ENCODE measurements around the gene ZC3HAV1.
"Not testable (repeated sequence)": the region's sequence is repeated elsewhere in the genome, so short reads cannot be mapped to it uniquely, and the experiment has no call there.

ZC3HAV1 gene

DNA sequence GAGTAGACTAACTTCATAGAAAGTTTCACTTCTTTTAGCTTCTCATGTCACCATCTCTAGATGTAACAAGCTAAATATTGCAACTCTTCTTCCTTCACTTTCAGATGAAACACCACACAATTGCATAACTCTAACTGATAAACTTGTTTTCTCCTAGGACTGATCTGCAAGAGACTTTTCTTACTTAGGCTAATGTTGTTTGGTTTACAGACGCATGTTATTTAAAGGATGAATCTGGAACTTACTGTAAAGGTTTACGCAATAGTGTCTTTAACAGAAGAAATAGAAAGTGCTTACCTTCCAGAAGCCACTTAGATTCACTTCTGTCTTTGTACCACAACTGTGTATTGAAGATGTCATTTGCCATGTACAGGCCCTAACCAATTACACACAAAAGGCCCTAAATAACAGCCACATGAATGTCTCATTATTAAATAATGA lies 22.1 kb upstream of the ZC3HAV1 start:
- H3K9me3 ChIP-seq (ENCODE audit: control extremely low read depth in 1 of 5, control insufficient read depth in 4 of 5, insufficient read depth in 2 of 5, low read depth in 1 of 5, low read length in 4 of 5): no peaks in the 10 kb centered on the region
- ChIA-PET CTCF (no interaction called here), POLR2A (no interaction called here)
- peak in 1 of 3 donors; percentile 15 for DNase-seq
- H3K27ac ChIP-seq (ENCODE audit: insufficient read depth in 1 of 2, low read depth in 1 of 2, low read length in 2 of 2, poor library complexity in 1 of 2, severe bottlenecking in 2 of 2): no peak overlapping the region
- WGBS (ENCODE audit: insufficient coverage): 100% methylated on average over 1 of the region's 2 CpGs
- peaks cover 8 to 26% (median 14%) of the 10 kb centered on the region in 4 experiments for H3K4me1 ChIP-seq (ENCODE audit: control extremely low read depth in 1 of 4, control insufficient read depth in 4 of 4, insufficient read depth in 4 of 4, low read length in 3 of 4)
- H3K4me3 ChIP-seq (ENCODE audit: control insufficient read depth in 1 of 7, extremely low read depth in 1 of 7, insufficient read depth in 4 of 7, low read depth in 2 of 7, low read length in 6 of 7): no peak overlapping the region
- no peaks in the 10 kb centered on the region for H3K27me3 ChIP-seq (replicated peaks in 2 of 5; ENCODE audit: control insufficient read depth in 4 of 5, insufficient read depth in 5 of 5, low read length in 4 of 5)
- H3K36me3 ChIP-seq (ENCODE audit: control insufficient read depth in 4 of 4, insufficient read depth in 4 of 4, low read length in 3 of 4): no peaks in the 10 kb centered on the region

- H3K27ac ChIP-seq (ENCODE audit: insufficient read depth in 1 of 2, low read depth in 1 of 2, low read length in 2 of 2, poor library complexity in 1 of 2, severe bottlenecking in 2 of 2); DNase-seq; POLR2A ChIA-PET; H3K27me3 ChIP-seq (replicated peaks in 2 of 5; ENCODE audit: control insufficient read depth in 4 of 5, insufficient read depth in 5 of 5, low read length in 4 of 5); H3K9me3 ChIP-seq (ENCODE audit: control extremely low read depth in 1 of 5, control insufficient read depth in 4 of 5, insufficient read depth in 2 of 5, low read depth in 1 of 5, low read length in 4 of 5); CTCF ChIA-PET; H3K4me3 ChIP-seq (ENCODE audit: control insufficient read depth in 1 of 7, extremely low read depth in 1 of 7, insufficient read depth in 4 of 7, low read depth in 2 of 7, low read length in 6 of 7); H3K36me3 ChIP-seq (ENCODE audit: control insufficient read depth in 4 of 4, insufficient read depth in 4 of 4, low read length in 3 of 4): not testable (repeated sequence)
- WGBS (ENCODE audit: insufficient coverage): no CpG with 5 or more reads among the region's 2 CpGs
- H3K4me1 ChIP-seq (ENCODE audit: control extremely low read depth in 1 of 4, control insufficient read depth in 4 of 4, insufficient read depth in 4 of 4, low read length in 3 of 4): peaks cover 8 to 26% (median 14%) of the 10 kb centered on the region in 4 experiments
Measured at GRCh38 chr7:139129814-139130213, 20.3 kb upstream of the ZC3HAV1 start.

GRCh38 chr7:139127648-139128047 lies 18.1 kb upstream of the ZC3HAV1 start:
- Histone ChIP-seq H3K27ac (ENCODE audit: insufficient read depth in 1 of 2, low read depth in 1 of 2, low read length in 2 of 2, poor library complexity in 1 of 2, severe bottlenecking in 2 of 2) (no peak overlapping the region), H3K9me3 (ENCODE audit: control extremely low read depth in 1 of 5, control insufficient read depth in 4 of 5, insufficient read depth in 2 of 5, low read depth in 1 of 5, low read length in 4 of 5) (no peaks in the 10 kb centered on the region), H3K27me3 (replicated peaks in 2 of 5; ENCODE audit: control insufficient read depth in 4 of 5, insufficient read depth in 5 of 5, low read length in 4 of 5) (no peaks in the 10 kb centered on the region), H3K4me3 (ENCODE audit: control insufficient read depth in 1 of 7, extremely low read depth in 1 of 7, insufficient read depth in 4 of 7, low read depth in 2 of 7, low read length in 6 of 7) (no peak overlapping the region), H3K4me1 (ENCODE audit: control extremely low read depth in 1 of 4, control insufficient read depth in 4 of 4, insufficient read depth in 4 of 4, low read length in 3 of 4) (peaks cover 0 to 12% (median 5%) of the 10 kb centered on the region in 4 experiments), H3K36me3 (ENCODE audit: control insufficient read depth in 4 of 4, insufficient read depth in 4 of 4, low read length in 3 of 4) (no peaks in the 10 kb centered on the region)
- ChIA-PET POLR2A (no interaction called here), CTCF (interaction anchor here (0.7 to 3.6 kb wide), 15 partner anchors 9 to 110 kb away, joined by 3 to 25 read pairs (median 5); no protein-coding TSS in a partner anchor)
- 100% methylated on average over 1 of the region's 4 CpGs for WGBS (ENCODE audit: insufficient coverage)
- no peak for DNase-seq

DNA sequence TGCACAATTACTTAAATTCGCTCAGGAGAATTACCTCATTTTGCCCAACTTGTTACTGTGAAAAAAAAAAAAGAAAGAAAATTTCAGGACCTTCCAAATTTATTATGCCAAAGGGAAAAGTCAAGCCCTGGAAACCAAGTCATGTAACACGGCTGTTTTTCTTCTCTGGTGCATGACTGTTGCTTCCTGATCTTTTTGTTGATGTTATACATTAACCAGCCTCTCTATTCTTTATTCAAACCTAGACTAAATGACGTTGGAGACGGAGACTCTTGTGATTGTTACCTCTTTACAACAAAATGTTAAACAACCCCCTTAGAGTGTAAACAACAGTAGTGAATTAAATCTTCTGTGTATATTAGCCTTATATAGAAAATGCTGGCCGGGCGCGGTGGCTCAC lies 16.1 kb upstream of the ZC3HAV1 start:
- Histone ChIP-seq H3K4me1 (ENCODE audit: control extremely low read depth in 1 of 4, control insufficient read depth in 4 of 4, insufficient read depth in 4 of 4, low read length in 3 of 4) (no peaks in the 10 kb centered on the region), H3K9me3 (ENCODE audit: control extremely low read depth in 1 of 5, control insufficient read depth in 4 of 5, insufficient read depth in 2 of 5, low read depth in 1 of 5, low read length in 4 of 5) (no peaks in the 10 kb centered on the region), H3K36me3 (ENCODE audit: control insufficient read depth in 4 of 4, insufficient read depth in 4 of 4, low read length in 3 of 4) (no peaks in the 10 kb centered on the region), H3K4me3 (ENCODE audit: control insufficient read depth in 1 of 7, extremely low read depth in 1 of 7, insufficient read depth in 4 of 7, low read depth in 2 of 7, low read length in 6 of 7) (no peak overlapping the region), H3K27ac (ENCODE audit: insufficient read depth in 1 of 2, low read depth in 1 of 2, low read length in 2 of 2, poor library complexity in 1 of 2, severe bottlenecking in 2 of 2) (no peak overlapping the region), H3K27me3 (replicated peaks in 2 of 5; ENCODE audit: control insufficient read depth in 4 of 5, insufficient read depth in 5 of 5, low read length in 4 of 5) (no peaks in the 10 kb centered on the region)
- CTCF ChIA-PET: interaction anchor here (1.3 kb wide), 1 partner anchor 101 kb away, joined by 3 read pairs; no protein-coding TSS in a partner anchor
- no peak for DNase-seq
- POLR2A ChIA-PET: no interaction called here
- WGBS (ENCODE audit: insufficient coverage): 100% methylated on average over 2 of the region's 7 CpGs

DNA sequence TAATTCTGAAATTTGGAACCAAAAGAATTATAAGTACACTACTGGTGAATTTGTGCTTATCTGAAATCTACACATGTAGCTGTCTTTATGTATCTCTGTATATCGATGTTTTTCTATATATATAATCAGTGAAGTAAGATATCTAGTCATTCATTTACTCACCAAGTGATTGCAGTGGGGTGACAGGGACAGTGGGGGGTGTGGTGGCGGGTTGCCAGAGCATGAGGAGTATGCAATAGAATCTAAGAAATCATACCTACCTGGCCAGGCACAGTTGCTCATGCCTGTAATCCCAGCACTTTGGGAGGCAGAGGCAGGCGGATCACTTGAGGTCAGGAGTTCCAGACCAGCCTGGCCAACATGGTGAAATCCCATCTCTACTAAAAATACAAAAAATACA lies 15.5 kb upstream of the ZC3HAV1 start:
- not testable (repeated sequence) for H3K4me3 ChIP-seq (ENCODE audit: control insufficient read depth in 1 of 7, extremely low read depth in 1 of 7, insufficient read depth in 4 of 7, low read depth in 2 of 7, low read length in 6 of 7); H3K9me3 ChIP-seq (ENCODE audit: control extremely low read depth in 1 of 5, control insufficient read depth in 4 of 5, insufficient read depth in 2 of 5, low read depth in 1 of 5, low read length in 4 of 5); H3K4me1 ChIP-seq (ENCODE audit: control extremely low read depth in 1 of 4, control insufficient read depth in 4 of 4, insufficient read depth in 4 of 4, low read length in 3 of 4); H3K27me3 ChIP-seq (replicated peaks in 2 of 5; ENCODE audit: control insufficient read depth in 4 of 5, insufficient read depth in 5 of 5, low read length in 4 of 5); H3K27ac ChIP-seq (ENCODE audit: insufficient read depth in 1 of 2, low read depth in 1 of 2, low read length in 2 of 2, poor library complexity in 1 of 2, severe bottlenecking in 2 of 2); H3K36me3 ChIP-seq (ENCODE audit: control insufficient read depth in 4 of 4, insufficient read depth in 4 of 4, low read length in 3 of 4); DNase-seq
- WGBS (ENCODE audit: insufficient coverage): no CpG with 5 or more reads among the region's 3 CpGs
- ChIA-PET POLR2A (interaction anchor here (0.7 kb wide), 1 partner anchor 8 kb away, joined by 3 read pairs; no protein-coding TSS in a partner anchor), CTCF (interaction anchor here (0.6 to 0.8 kb wide), 2 partner anchors 9 to 150 kb away, joined by 3 read pairs; no protein-coding TSS in a partner anchor)

GRCh38 chr7:139124084-139124914 lies 14.8 kb upstream of the ZC3HAV1 start:
- no peaks in the 10 kb centered on the region for H3K9me3 ChIP-seq (ENCODE audit: control extremely low read depth in 1 of 5, control insufficient read depth in 4 of 5, insufficient read depth in 2 of 5, low read depth in 1 of 5, low read length in 4 of 5)
- DNase-seq: peak in 2 of 3 donors; percentile 58 to 67
- H3K4me1 ChIP-seq (ENCODE audit: control extremely low read depth in 1 of 4, control insufficient read depth in 4 of 4, insufficient read depth in 4 of 4, low read length in 3 of 4): peaks cover 0 to 1% (median under 1%) of the 10 kb centered on the region in 4 experiments
- H3K27me3 ChIP-seq (replicated peaks in 2 of 5; ENCODE audit: control insufficient read depth in 4 of 5, insufficient read depth in 5 of 5, low read length in 4 of 5): no peaks in the 10 kb centered on the region
- H3K36me3 ChIP-seq (ENCODE audit: control insufficient read depth in 4 of 4, insufficient read depth in 4 of 4, low read length in 3 of 4): no peaks in the 10 kb centered on the region
- CTCF ChIA-PET: interaction anchor here (0.6 to 1.3 kb wide), 6 partner anchors 9 to 149 kb away, joined by 3 to 4 read pairs (median 3); a partner anchor contains a TSS
- H3K27ac ChIP-seq (ENCODE audit: insufficient read depth in 1 of 2, low read depth in 1 of 2, low read length in 2 of 2, poor library complexity in 1 of 2, severe bottlenecking in 2 of 2): peak overlapping the region in 1 of 2 experiments; percentile 17
- H3K4me3 ChIP-seq (ENCODE audit: control insufficient read depth in 1 of 7, extremely low read depth in 1 of 7, insufficient read depth in 4 of 7, low read depth in 2 of 7, low read length in 6 of 7): no peak overlapping the region
- POLR2A ChIA-PET: interaction anchor here (0.7 kb wide), 1 partner anchor 9 kb away, joined by 3 read pairs; no protein-coding TSS in a partner anchor
- WGBS (ENCODE audit: insufficient coverage): no CpG with 5 or more reads among the region's 4 CpGs

DNA sequence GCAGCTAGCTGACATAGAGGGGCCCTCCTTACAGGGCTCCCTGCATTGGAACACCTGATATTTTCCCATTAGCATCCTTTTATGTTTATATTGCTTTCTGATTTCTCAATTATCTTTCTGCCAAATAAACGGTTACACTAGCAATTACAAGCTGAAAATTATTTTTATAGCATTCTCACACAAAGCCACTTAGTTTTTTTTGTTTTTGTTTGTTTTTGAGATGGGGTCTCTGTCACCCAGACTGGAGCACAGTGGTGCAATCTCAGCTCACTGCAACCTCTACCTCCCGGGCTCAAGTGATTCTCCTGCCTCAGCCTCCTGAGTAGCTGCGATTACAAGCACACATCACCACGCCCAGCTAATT lies 9.9 kb upstream of the ZC3HAV1 start:
- peak in 1 of 3 donors; percentile 34 for DNase-seq
- peak overlapping the region in 1 of 2 experiments; percentile 39 for H3K27ac ChIP-seq (ENCODE audit: insufficient read depth in 1 of 2, low read depth in 1 of 2, low read length in 2 of 2, poor library complexity in 1 of 2, severe bottlenecking in 2 of 2)

More for the DNA sequence above, 9.9 kb upstream of the ZC3HAV1 start:
- H3K4me1 ChIP-seq (ENCODE audit: control extremely low read depth in 1 of 4, control insufficient read depth in 4 of 4, insufficient read depth in 4 of 4, low read length in 3 of 4): peaks cover 5 to 21% (median 13%) of the 10 kb centered on the region in 4 experiments
- H3K27me3 ChIP-seq (replicated peaks in 2 of 5; ENCODE audit: control insufficient read depth in 4 of 5, insufficient read depth in 5 of 5, low read length in 4 of 5): no peaks in the 10 kb centered on the region
- ChIA-PET CTCF (interaction anchor here (1.3 to 2.0 kb wide), 2 partner anchors 9 to 24 kb away, joined by 3 to 6 read pairs; no protein-coding TSS in a partner anchor), POLR2A (interaction anchor here (0.6 kb wide), 1 partner anchor 37 kb away, joined by 7 read pairs; no protein-coding TSS in a partner anchor)
- no peaks in the 10 kb centered on the region for H3K36me3 ChIP-seq (ENCODE audit: control insufficient read depth in 4 of 4, insufficient read depth in 4 of 4, low read length in 3 of 4)
- no peak overlapping the region for H3K4me3 ChIP-seq (ENCODE audit: control insufficient read depth in 1 of 7, extremely low read depth in 1 of 7, insufficient read depth in 4 of 7, low read depth in 2 of 7, low read length in 6 of 7)
- WGBS (ENCODE audit: insufficient coverage): 100% methylated on average over 3 of the region's 4 CpGs
- no peaks in the 10 kb centered on the region for H3K9me3 ChIP-seq (ENCODE audit: control extremely low read depth in 1 of 5, control insufficient read depth in 4 of 5, insufficient read depth in 2 of 5, low read depth in 1 of 5, low read length in 4 of 5)

All from common myeloid progenitor, CD34-positive (primary cell).